Fibroblast of the aortic adventitia (primary cell): ENCODE data around the gene C19orf85. TPM values are rescaled to one million over a fixed set of nuclear protein-coding genes. Genes with fewer than 3 reads are reported as not detected.
A peak's percentile ranks its signal among the peaks of the same experiment; 100 is the strongest.
"Not testable (repeated sequence)": the region's sequence is repeated elsewhere in the genome, so short reads cannot be mapped to it uniquely, and the experiment has no call there.

Experiments used
- DNase-seq: peaks from one replicate; pipeline ENCODE4 v3.0.0-alpha.2; 2010; ENCODE audit warnings: low read depth
- H3K4me3 ChIP-seq: 2 replicates; pipeline ENCODE4 v1.5.1; 2011; ENCODE audit warnings: low read depth, mild to moderate bottlenecking, control low read depth, low read length, moderate library complexity
- total RNA-seq: library from RNA; depleted of rRNA; stranded (reverse); fragments of >200 nt; gene quantifications from 2 replicates; pipeline ENCODE4 v1.2.3, GENCODE V29; 2012; ENCODE audit warnings: low replicate concordance
- TF ChIP-seq, protein P1 (sequence below): IDR thresholded peaks from 2 replicates; pipeline ENCODE4 v1.5.1; 2011; ENCODE audit warnings: mild to moderate bottlenecking, low read length, control low read depth, inconsistent platforms; ENCODE audit not compliant: insufficient read depth

C19orf85 gene
- total RNA-seq, 1 donor: not detected

DNA sequence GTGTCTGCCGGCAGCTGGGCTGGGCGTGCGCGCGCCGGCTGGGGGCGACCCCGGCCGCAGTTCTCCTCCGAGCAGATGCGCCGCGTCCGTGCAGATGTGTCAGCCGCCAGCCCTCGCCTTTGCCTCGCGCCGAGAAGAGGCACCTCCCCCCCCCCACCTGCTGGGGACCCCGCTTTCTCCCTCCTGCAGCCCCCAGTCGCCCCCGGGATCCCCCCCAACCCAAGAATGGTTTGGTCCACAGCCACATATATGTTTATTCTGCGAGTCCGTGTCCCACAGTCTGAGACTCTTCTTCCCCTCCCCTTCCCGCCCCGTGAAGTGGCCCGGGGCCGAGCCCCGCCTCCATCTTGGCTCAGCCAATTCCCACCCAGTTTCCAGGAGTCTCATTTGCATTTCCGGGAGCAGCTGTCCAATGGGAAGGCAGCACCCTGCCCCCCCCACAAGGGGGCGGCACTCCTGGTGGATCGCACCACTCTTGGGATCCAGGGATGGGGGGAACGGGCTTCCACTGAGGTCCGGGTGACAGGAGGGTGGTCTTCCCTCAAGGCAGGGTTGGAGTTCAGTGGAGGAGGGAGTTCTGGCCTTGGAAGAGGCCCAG lies 11.7 kb downstream of the C19orf85 start:
- TF ChIP-seq, protein P1, sequence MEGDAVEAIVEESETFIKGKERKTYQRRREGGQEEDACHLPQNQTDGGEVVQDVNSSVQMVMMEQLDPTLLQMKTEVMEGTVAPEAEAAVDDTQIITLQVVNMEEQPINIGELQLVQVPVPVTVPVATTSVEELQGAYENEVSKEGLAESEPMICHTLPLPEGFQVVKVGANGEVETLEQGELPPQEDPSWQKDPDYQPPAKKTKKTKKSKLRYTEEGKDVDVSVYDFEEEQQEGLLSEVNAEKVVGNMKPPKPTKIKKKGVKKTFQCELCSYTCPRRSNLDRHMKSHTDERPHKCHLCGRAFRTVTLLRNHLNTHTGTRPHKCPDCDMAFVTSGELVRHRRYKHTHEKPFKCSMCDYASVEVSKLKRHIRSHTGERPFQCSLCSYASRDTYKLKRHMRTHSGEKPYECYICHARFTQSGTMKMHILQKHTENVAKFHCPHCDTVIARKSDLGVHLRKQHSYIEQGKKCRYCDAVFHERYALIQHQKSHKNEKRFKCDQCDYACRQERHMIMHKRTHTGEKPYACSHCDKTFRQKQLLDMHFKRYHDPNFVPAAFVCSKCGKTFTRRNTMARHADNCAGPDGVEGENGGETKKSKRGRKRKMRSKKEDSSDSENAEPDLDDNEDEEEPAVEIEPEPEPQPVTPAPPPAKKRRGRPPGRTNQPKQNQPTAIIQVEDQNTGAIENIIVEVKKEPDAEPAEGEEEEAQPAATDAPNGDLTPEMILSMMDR: no peak
- peak; percentile 42 for DNase-seq
- H3K4me3 ChIP-seq: no peak overlapping the region

- no peak for DNase-seq
- H3K4me3 ChIP-seq: no peak overlapping the region
- TF ChIP-seq, protein P1: no peak
Measured at GRCh38 chr19:55451965-55452748, 12.4 kb downstream of the C19orf85 start.

GRCh38 chr19:55451163-55451964 lies 13.2 kb downstream of the C19orf85 start:
- no peak for DNase-seq

DNA sequence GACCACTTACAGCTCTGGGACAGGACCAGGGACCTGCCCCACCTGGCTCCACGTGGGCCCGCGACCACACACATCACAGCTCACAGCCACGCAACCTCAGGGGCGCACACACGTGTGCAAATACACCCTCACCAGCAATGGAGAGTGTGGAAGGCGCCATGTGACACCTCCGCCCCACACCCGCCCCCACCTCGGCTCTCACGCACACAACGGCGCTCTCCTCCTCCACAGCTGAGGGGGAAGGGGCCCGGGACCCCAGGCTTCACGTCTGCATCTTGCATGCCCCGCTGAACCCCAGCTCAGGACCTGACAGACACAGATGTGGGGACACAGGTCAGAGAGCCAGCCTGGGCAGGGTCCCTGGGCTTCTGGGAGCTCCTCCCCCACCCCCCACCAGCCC lies 15.1 kb downstream of the C19orf85 start:
- DNase-seq: no peak
- H3K4me3 ChIP-seq: no peak overlapping the region
- TF ChIP-seq, protein P1: no peak

More at GRCh38 chr19:55451163-55451964, 13.2 kb downstream of the C19orf85 start:
- H3K4me3 ChIP-seq: no peak overlapping the region
- TF ChIP-seq, protein P1: no peak

GRCh38 chr19:55448175-55448490 lies 16.4 kb downstream of the C19orf85 start:
- H3K4me3 ChIP-seq, DNase-seq: not testable (repeated sequence)

DNA sequence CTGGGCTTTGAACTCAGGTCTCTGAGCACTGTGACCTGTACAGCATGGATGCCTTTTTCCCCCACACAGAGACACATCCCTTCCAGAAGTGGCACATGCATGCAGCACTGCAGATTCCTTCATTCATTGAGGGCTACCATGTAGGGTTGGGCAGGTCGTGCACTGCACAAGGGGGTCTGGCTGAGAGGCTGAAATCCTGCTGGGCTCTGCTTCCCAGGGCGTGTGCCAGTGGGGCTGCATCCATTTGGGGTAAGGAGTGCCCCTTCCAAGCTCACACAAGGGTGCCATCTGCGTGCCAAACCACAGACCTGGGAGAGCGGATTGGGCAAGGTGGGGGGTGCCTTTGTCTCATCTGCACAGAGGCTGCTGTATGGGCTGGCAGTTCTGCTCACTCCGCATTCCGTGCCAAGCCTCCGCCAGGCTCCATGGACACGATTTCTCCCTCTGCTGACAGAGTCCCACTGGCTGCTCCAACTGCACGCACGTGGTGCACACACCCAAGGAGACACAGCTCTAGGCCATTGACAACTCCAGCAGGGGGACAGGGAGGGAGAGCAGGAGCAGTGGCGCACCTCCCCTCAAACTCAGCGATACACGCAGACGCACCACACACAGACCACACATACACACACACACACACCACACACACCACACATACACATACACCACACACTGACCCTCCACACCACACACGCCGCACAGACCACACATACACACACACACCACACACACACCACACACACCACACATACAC lies 17.0 kb downstream of the C19orf85 start:
- no peak overlapping the region for H3K4me3 ChIP-seq
- TF ChIP-seq, protein P1: no peak
- DNase-seq: peak; percentile 43
